GM20431 (cell line): ENCODE measurements around the gene KRT27.
"Not testable (repeated sequence)": the region's sequence is repeated elsewhere in the genome, so short reads cannot be mapped to it uniquely, and the experiment has no call there.

ENCODE experiments used
- in situ Hi-C: fragments of 300-500 bp; cut with MseI, MboI; formaldehyde crosslinking; loops from one replicate; pipeline ENCODE4 v1.15.0; 2020; ENCODE audit warnings: low sequenced_read_pairs; ENCODE audit not compliant: unreplicated experiment

KRT27 gene

DNA sequence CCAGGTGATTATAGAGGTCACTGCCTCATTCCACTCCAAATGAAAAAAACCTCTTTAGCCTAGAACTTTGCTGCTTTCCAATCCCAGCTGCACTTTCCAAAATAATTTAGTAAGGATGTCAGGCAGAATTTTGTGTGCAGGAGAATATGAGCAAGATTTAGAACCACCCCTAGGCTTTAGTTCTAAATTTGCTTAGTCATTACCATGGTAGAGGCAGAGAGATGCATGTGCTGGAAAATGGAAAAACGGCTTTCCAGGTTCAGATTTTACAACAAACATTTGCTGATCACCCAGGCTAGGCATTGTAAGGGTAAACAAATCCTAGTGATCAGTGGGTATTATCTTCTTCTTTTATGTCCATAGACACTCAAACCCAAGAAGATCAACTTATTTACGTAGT is 16.7 kb downstream of the KRT27 start:
- in situ Hi-C loops, result no loop called here

DNA sequence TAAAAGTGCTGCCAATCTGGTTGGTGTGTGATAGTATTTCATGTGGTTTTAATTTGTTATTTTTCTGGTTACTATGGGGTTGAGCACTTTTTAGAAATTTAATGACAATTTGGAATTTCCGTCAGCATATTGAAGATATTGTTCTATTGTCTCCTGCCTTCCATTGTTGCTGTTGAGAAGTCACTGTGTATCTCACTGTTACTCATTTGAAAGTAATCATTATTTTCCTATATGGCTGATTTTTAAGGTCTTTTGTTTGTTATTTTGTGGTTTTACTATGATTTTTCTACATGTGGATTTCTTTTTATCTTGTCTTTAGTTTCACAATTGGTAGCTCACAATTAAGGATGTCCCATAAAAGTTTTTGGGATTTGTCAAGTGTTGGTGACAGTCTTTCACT is 18.6 kb downstream of the KRT27 start:
- in situ Hi-C loops, result no loop called here

DNA sequence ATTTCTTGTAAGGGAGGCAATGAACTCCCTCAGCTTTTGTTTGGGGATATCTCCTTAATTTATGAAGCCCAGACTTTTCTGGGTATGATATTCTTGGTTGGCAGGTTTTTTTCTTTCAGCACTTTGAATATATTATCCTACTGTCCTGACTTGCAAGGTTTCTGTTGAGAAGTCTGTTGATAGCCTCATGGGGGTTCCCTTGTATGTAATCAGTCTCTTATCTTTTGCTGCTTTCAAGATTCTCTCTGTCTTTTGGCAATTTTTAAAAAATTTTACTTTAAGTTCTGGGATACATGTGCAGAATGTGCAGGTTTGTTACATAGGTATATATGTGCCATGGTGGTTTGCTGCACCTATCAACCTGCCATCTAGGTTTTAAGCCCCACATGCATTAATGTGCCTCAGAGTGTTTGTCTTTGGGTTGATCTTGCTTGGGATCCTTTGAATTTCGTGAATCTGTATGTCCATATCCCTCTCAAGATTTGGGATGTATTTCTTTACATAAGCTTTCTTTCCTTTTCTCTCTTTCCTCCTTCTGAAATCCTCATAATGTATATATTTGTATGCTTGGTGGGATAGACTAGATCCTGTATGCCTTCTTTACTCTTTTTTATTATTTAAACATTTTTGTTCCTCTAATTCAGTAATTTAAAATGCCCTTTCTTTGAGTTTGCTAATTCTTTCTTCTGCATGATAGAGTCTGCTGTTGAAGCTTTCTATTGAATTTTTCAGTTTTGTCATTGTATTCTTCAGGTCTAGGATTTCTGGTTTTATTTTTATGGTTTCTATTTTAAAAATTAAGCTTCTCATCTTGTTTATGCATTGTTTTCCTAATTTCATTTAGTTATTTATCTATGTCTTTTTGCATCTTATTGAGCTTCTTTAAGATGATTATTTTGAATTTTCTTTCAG is 22.0 kb downstream of the KRT27 start:
- in situ Hi-C loops, result no loop called here

DNA sequence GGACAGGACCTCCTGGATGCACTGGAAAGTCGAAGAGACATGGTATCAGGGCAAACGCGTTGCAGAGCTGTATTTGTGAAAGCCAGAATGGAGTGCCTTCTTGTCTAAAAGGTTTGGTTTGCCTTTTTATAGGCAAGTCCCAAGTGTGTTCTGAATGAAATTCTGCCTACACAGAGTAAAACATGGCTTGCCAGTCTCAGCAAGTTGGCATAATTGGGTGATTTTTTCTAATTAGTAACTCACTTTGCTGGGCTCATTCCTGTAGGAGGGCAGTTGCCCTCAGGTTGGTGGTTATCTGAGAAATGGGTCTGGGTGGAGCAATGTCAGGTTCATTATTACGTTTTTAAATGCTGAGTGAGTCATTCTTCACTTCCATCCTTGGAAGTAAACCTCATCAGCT is 27.1 kb downstream of the KRT27 start, which contains the start of gene KRT25:
Gene KRT25, minus strand, starts transcription at position 101 of the 400 bp plus-strand sequence. Its CDS starts 60 bp downstream, at position 41.
- in situ Hi-C loops, result no loop called here

DNA sequence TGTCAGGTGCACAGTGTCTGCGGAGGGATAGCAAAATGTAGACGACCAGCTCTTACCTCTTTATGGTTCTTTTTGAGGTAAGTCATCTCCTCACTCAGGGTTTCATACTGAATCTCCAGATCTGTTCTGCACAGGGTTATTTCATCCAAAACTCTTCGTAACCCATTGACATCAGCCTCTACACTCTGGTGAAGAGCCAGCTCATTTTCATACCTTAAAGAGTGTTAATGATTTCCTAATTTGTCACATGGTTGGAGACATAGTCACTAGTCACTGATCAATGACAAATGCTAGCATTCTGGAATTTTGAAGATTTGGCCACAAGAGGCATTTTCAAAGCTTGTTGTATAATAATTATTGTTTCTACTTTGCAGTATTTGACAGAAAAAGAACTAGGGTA is 28.5 kb downstream of the KRT27 start:
- in situ Hi-C loops, result no loop called here

DNA sequence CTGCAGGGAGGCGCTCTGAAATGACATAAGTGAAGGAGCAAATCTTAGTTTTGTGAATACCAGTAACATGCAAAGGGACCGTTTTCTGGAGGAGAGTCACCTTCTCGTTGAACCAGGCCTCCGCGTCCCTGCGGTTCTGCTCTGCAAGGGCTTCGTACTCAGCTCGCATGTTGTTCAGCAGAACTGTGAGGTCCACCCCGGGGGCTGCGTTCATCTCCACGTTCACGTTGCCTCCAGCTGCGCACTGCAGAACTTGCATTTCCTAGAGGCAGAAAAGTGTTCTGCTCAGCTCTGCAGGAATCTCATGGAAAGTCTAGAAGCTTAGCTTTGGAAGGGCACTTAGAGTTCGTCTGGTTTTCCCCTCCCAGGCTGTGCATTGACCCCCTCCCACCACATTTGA is 31.3 kb downstream of the KRT27 start:
- in situ Hi-C loops, result no loop called here

DNA sequence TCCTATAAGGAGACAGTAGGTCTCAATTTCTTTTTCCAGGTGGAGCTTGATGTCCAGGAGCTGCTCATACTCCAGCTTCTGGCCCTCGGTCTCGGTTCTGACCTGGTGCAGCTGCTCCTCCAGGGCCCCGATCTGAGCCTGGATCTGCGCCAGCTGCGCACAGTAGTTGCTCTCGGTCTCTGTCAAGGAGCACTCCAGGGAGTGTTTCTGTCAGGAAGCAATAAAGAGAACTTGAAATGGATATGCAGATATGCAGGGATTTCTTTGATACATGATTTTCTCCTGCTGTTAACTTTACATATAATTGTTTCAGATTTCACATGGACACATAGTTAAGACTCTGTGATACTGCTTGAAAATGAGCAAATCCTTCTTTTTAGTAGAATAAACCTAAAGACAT is 32.0 kb downstream of the KRT27 start:
- in situ Hi-C loops, result no loop called here

DNA sequence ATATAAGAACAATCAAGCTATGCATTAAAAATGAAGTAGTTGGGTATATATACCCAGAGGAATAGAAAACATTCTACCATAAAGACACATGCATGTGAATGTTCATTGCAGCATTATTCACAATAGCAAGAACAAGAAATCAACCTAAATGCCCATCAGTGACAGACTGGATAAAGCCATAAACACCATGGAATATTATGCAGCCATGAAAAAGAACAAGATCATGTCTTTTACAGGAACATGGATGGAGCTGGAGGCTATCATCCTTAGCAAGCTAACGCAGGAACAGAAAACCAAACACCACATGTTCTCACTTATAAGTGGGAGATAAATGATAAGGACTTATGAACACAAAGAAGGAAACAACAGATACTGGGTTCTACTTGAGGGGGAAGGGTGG is 33.7 kb downstream of the KRT27 start:
- in situ Hi-C loops, result not testable (repeated sequence)

DNA sequence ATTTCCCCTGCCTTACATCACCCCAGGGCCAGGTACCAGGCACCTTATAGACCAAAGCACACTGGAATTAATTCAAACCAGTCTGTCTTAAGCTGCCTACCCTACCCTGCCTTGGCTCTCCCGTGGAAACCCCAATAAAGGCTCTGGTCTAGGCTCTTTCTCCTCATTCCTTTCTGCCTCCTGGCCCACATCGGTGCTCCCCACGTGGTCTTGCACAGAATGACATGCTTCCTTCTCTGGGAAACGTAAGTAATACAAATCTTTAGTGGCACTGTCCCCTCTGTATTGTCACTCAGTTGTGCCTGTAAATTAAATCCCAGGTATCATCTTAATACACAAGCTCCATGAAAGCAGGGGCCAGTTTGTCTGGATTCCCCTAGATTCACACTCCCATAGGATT is 43.8 kb downstream of the KRT27 start:
- in situ Hi-C loops, result no loop called here

DNA sequence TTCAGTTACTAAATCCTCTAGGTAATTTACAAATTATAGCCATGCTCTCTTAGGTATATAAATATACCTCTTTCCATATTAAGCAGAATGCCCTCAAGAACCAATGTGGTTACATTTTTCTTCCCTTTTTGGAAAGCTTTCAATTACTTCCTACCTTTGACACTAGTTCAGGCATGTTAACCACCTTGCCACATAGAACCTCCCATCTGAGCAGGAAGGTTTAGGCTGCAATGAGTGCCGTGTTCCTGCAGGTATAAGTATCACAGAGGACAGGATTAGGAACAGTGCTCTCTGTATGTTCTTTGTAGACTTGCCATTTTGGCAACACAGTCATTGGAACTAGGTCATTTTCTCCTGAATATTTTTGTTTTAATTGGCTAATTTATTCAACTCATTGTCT is 47.3 kb downstream of the KRT27 start:
- in situ Hi-C loops, result no loop called here

DNA sequence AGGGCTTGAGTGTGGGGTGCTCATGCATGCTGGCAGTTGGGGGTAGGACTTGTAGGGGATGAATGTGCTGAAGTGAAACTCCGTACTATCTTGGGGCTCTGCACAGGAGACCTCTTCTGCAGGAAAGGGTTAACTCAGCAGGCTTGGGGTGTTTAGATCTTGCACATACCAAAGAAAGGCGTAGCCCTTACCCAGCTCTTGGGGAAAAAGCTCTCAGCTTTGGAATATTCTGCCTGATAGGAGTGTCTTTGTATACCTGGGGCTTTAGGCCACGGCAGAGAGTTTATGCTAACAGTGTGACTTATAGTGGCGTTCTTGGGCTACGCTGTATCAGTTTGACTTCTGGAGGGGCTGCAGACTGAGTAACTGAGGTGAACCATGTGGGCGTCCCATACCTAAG is 48.3 kb downstream of the KRT27 start:
- in situ Hi-C loops, result no loop called here

DNA sequence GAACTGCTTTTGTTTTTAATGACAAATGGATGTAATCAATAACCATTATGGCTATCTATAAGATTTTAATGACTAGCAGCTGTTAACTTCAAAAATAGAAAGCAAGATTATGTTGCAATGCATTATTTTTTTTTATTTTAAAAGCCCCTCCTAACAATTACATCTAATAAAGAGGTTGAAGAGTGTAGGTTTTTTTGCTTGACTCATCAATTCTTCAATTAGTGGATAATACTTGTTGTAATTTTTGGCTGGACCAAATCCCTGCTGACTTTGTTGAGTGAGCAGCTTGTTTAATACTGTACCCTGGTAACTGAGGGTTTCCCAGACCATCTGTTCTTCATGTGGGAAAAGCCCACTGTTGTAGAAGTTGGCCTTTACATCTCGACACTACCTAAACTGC is 51.4 kb downstream of the KRT27 start:
- in situ Hi-C loops, result no loop called here

DNA sequence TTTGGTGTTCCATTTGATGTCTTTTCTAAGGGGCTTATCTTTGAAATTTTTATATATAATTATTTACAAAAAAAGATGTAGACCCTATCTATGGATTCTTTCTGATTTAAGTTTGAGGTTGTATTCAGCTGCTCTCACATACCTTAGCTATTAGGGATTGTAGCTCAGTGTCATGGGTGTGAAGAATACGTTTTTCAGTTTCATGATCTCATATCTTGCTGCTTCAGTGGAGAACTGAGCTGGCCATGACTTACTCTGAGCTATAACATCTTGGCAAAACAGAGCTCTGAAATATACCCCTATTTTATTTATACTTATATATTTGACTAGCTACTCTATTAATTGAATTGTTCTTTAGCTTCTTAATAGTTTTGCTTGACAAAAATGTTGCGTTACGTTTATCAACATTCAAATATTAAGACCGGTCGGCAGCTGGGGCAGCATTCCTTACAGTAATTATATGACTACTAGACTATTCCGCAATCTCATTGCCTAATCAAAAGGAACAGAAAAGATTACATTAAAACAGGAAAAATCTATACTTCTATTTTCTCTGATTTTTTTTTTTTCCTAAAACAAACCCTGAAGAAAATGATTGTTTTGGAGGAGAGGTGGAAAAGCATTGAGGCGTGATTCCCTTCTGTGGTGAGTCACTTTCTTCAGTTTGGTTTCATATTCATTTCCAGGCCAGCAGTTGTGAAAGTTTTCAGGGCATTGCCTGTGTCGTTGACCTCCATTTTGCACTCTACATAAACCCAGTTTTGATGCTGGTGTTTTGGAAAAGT is 54.7 kb downstream of the KRT27 start:
- in situ Hi-C loops, result no loop called here

DNA sequence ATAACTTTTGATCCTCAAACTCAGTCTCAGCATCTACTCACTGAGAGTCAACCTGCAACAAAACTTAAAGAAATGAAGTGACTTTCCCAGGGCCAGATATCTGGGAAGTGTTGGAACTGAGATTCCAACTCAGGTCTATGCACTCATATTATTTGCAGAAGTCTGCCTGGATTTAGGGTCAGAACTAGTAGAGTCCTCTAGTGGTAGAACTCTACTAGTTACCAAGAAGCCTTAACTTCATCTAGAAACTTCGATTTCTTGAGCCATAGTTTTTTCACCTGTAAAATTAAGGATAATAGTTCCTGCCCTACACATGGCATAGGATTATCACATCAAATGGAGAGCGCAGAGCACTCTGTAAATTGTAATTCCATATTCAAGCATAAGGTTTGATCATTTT is 55.4 kb downstream of the KRT27 start:
- in situ Hi-C loops, result no loop called here
